Pulmonary artery endothelial cell (primary cell): ENCODE results near the gene PCSK5. TPM values are rescaled to one million over a fixed set of nuclear protein-coding genes. Genes with fewer than 3 reads are reported as not detected.
A peak's percentile ranks its signal among the peaks of the same experiment; 100 is the strongest.
"Not testable (repeated sequence)": the region's sequence is repeated elsewhere in the genome, so short reads cannot be mapped to it uniquely, and the experiment has no call there.

ENCODE experiments used
- DNase-seq: peaks from one replicate; pipeline ENCODE4 v3.0.0-alpha.2; 2011; ENCODE audit warnings: low read depth, low spot score
- total RNA-seq: library from RNA; depleted of rRNA; stranded (reverse); fragments of >200 nt; gene quantifications from 2 replicates; pipeline ENCODE4 v1.2.3, GENCODE V29; 2014

Gene PCSK5
- 8.9 and 11.5 TPM in 2 replicates for total RNA-seq

DNA sequence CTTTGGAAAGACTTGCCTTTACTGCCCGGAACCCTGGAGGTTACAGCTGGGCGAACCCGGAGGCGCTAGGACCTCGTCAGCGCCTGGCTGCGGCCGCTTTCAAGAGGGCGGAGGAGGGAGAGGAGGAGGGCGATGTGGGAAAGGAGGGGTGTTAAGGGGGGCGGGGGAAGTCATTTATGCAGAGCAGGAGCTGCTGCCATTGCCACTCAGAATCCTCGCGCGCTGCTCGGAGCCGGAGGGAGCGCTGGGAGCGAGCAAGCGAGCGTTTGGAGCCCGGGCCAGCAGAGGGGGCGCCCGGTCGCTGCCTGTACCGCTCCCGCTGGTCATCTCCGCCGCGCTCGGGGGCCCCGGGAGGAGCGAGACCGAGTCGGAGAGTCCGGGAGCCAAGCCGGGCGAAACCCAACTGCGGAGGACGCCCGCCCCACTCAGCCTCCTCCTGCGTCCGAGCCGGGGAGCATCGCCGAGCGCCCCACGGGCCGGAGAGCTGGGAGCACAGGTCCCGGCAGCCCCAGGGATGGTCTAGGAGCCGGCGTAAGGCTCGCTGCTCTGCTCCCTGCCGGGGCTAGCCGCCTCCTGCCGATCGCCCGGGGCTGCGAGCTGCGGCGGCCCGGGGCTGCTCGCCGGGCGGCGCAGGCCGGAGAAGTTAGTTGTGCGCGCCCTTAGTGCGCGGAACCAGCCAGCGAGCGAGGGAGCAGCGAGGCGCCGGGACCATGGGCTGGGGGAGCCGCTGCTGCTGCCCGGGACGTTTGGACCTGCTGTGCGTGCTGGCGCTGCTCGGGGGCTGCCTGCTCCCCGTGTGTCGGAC is at the start of gene PCSK5:
PCSK5 (plus strand) TSS at position 202 of the 805 bp plus-strand sequence; CDS start at position 711, 509 bp downstream.
- peak; percentile 85 for DNase-seq

DNA sequence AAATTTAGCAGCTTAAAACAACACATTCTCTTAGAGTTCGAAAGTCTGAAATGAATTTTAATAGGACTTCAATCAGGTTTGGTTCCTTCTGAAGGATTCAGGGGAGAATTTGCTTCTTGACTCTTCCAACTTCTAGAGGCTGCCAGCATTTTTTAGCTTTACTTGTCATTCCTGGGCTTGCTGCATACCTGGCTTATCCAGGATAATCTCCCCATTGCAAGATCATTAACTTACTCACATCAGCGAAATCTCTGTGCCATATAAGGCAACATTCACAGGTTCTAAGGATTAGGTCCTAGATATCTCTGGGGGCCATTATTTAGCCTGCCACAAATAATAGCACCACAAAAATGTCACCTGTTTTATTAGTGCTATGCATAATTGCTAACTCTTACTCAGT is 46.2 kb upstream of the PCSK5 start:
- no peak for DNase-seq

DNA sequence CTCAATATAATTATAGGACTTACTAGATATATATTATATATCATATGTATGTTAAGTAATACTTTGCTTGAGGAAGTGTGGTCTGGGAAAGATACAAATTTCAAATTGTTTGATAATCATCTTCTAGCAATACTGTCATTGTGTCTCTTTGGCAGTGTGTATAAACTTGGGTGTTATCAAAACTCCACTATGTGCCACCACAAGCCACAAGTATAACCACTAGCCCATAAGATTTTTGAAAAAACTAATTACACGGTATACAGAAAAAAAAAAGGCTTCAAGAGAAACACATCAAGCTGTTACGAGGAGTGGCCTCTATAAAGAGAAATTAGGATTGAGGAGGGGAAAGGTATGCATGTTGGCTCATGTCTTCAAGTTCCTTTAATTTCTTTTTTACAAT is 44.7 kb upstream of the PCSK5 start:
- no peak for DNase-seq

DNA sequence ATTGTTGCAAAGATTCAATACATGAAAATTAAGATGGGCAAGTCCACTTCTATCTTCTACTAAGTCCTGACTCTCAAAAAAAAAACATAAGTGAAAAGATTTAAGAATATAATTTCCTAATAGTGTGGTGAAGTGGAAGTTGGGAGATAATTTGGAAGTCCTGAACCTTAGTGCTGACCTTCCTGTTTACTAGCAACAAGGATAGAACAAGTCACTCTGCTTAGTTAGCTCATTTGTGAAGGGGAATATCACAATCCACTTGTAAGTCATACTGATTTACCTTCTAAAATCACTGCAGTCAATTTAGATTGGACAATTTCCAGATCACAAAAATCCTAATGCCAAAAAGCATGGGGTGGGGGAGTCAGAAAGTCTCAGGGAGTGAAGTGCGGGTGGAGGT is 43.4 kb upstream of the PCSK5 start:
- DNase-seq: no peak

DNA sequence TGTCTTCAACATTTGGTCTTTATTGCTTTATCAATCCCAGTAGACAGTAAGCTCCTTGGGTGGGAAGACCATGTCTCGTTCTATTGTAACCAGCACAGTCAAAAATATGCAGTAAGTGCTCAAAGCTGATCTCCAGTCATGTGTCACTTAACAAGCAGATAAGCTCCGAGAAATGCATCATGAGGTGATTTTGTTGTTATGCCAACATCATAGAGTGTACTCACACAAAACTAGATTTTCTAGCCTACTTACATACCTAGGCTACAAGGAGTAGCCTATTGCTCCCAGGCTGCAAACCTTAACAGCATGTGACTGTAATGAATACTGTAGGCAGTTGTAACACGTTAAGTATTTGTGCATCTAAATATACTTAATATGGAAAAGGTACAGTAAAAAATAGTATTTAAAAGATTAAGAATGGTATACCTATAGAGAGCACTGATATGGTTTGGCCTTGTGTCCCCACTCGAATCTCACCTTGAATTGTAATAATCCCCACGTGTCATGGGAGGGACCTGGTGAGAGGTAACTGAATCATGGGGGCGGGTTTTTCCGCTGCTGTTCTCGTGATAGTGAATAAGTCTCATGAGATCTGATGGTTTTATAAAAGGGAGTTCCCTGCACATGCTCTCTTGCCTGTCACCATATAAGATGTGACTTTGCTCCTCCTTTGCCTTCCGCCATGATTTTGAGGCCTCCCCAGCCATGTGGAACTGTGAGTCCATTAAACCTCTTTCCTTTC is 39.8 kb upstream of the PCSK5 start:
- no peak for DNase-seq

DNA sequence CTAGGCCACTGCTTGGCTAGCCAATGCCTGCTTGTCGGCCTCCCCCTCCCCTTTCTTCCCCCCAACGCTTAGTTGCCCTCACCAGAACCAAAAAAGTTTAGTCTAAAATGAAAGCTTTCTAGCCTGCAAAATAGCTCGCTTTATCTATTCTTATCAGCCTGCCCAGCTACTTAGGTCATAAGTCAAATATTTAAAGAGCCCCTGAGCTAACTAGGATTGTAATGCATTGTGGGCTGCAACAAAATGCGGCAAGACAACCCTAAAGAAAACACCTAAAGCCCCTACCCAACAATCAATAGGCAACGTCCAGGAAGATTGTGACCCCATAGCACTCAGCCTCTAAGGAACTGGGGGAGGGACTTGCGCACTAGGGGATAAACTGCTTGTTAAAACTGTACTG is 38.6 kb upstream of the PCSK5 start:
- DNase-seq: no peak

DNA sequence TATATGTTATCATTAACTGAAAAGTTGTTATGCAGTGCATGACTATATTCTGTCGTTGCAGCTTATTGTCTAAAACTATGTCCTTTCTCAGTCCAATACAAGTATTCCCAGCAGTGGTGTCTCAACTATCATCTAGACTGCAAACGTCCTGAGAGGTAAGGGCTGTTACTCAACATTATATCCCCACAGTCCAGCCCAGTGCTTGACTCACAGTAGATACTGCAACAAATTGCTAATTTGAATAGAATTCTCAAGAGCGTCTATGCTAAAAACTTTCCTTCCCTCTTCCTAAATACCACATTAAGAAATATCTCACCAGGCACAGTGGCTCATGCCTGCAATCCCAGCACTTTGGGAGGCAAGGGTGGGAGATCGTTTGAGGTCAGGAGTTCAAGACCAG is 37.7 kb upstream of the PCSK5 start:
- DNase-seq: no peak

DNA sequence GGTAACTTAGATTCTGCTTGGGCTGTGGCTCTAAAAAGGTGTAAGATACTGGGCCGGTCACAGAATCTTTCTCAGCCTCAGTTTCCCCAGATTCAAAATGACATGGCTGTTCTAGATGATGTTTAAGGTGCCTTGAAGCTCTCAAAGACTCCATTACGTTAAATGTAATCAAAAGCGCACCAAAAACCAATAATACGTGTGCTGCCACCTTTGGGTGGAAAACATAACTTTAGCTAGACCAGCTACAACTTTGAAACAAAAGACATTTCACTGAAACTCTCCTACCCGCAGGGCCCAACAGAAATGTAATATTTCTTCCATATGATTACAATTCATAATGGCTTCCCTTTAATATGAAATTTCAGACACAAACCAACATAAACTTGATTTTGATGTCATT is 35.0 kb upstream of the PCSK5 start:
- no peak for DNase-seq

DNA sequence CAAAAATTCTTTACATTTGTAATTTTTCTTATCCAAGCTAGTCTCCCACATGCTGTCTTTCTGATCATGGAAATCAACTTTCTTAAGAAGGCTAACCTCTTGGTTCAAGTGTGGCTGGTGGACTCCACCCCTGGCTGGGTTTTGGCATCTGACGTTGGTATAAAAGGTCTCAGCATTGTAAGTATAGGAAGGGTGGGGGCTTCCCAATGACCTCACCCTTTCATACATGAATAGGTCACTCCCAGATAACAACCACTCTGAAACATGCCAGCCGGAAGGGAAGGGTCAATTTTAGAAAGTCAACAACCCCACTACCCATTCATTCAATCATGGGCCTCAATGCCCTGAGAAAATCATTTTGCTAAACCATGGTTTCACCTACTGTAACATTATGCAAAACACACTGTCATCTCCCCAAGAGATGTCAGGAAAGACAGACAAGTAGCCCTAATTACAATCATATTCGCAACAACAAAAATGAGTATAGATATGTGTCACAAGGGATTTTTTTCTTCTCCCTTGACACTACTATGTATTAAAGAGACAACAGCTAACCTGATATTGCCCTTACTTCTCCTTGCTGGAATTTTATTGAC is 31.9 kb upstream of the PCSK5 start:
- DNase-seq: no peak

DNA sequence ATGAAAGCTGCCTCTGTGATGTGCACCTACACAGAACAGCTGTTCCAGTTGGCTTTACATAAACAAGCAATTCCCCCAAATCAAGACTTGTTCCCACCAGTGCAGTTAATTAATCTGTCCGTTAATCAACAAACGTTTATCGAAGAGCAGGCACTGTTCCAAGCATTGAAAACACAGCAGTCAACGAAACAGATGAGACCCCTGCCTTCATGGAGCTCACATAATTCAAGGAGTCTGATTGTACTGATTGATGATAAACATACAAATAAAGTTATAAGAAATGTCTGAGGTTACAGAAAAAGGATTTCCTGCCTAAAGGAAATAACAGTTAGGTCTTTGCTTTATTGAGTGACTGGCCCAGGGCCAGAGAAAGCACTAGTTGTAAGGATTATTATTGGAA is 26.2 kb upstream of the PCSK5 start:
- no peak for DNase-seq

DNA sequence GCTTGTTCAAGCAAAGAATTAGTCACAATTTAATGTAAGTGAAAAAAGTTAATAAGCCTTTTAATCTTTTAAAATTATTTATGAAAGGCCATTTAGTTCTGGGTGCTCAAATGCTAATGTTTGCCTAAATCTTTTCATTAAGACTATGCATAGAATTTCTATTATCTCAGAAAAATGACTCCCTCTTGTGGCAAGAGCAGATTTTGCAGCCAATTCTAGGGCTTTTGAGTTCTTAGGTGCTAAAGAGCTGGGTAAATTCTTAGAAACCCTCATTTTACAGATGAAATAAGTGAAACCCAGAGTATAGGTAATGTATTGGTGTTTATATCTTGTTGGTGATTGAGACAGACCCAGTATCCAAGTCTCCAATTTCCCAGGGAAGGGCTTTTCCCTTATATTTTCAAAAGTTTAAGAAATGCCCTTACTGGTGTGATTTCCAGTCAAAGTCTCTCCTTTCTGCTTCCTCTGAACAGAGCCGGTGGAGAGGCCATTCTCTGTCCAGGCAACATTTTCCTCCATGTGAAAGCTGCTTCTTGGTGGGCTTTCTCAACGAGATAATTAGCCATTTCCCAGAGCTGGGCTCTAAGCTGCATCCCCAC is 24.1 kb upstream of the PCSK5 start:
- DNase-seq: no peak

DNA sequence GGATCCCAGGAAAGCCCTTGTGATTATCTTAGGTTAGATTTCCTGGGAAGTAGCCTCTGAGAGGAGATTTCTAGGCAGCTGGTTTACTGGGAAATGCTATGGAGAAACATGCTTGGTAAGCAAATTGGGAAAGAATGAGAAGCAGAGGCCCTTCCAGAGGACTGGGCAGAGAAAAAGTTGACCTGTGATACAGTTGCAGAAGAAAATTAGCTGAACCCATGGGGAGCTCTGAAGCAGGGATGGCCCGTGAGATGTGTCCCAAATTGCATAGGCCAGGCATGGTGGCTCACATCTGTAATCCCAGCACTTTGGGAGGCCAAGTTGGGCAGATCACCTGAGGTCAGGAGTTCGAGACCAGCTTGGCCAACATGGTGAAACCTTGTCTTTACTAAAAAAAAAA is 21.9 kb upstream of the PCSK5 start:
- DNase-seq: not testable (repeated sequence)

DNA sequence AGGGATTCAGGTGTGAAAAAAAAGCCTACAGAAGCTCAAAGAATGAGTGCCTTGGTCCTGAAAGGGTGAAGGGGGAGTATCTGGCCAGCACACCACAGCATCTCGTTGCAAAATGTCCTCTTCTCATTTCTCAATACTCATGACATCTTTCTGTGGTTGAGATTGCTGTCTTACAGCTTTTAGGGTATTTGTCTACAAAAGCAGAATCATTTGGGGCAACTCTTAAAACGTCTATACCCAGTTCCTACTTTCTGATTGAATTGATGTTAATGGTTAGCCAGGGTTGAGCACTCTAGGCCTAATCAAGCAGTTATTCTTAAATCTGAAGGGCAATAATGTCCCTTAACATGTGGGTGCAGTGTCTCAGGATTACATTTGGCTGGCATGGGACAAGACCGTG is 21.2 kb upstream of the PCSK5 start:
- no peak for DNase-seq

DNA sequence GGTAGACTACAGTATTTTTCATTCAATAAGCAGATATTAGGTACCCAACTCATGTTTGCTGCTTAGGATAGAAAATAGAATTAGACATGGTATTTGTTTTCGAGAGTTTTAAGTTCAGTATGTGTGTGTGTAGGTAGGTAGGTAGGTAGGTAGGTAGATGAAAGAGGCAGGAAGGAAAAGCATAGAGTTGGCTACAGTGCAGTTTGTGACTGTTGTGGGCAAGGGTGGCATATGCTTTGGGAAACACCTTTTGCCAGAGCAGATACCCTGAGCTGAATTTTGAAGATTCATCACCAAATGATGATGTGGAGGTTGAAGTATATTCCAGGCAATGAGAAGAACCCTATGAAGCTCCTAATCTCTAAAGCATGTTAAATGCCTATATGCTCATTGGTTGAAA is 20.0 kb upstream of the PCSK5 start:
- DNase-seq: no peak

DNA sequence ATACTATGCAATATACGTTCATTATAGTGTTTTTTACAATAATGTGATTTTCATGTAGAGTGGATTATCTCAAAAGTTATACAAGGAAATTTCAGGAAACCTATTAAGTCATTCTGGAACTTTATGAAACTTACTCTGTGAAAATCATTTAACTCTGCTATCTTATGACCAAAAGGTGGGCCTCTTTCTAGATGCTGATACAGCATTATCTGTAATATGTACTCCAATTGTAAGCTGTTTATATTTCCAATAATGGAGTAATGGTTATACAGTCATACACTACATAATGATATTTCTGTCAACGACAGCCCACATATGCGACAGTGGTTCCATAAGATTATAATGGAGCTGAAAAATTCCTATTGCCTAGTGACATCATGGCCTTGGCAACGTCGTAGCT is 18.8 kb upstream of the PCSK5 start:
- DNase-seq: no peak

DNA sequence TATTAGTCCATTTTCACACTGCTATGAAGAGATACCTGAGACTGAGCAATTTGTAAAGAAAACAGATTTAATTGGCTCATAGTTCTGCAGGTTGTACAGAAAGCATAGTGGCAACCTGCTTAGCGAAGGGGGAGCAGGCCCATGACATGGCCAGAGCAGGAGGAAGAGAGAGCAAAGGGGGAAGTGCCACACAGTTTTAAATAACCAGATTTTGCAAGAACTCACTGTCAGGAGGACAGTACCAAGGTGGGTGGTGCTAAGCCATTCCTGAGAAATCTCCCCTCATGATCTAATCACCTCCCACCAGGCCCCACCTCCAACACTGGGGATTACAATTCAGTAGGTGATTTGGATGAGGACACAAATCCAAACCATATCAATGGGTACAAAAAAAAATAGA is 16.8 kb upstream of the PCSK5 start:
- DNase-seq: no peak

DNA sequence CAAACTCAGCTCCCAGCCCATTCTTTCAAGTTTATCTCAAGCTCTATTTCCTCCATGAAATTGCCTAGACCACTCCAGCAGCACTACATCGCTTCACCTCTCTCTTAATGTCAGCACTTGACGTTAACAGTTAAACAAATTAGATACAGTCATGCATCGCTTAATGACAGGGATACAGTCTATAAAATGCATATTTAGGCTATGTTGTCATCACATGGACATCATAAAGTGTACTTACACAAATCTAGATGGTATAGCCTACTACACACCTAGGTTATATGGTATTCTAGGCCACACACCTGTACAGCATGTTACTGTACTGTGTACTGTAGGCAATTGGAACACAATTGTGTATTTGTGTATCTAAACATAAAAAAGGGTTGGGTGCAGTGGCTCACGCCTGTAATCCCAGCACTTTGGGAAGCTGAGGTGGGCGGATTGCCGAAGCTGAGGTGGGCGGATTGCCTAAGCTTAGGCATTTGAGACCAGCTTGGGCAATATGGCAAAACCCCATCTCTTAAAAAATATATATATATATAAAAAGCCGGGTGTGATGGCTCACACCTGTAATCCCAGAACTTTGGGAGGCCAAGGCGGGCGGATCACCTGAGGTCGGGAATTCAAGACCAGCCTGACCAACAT is 13.4 kb upstream of the PCSK5 start:
- DNase-seq: no peak

DNA sequence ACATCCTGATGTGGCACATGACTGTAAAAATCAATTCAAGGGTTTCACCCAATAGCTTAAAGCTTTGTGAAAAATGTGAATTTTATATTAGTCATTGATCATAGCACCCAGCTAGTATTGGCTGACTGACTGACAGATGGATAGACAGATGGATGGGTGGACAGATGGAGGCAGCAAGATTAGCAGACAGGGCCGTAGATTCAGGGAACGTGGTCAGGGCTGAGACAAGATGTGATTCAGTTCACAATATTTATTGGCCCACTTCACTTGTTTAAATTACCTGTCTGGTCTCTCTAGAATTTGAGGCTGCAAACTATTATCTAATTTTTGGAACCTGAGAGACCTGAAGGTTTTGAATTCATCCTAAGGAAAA is 12.0 kb upstream of the PCSK5 start:
- no peak for DNase-seq

DNA sequence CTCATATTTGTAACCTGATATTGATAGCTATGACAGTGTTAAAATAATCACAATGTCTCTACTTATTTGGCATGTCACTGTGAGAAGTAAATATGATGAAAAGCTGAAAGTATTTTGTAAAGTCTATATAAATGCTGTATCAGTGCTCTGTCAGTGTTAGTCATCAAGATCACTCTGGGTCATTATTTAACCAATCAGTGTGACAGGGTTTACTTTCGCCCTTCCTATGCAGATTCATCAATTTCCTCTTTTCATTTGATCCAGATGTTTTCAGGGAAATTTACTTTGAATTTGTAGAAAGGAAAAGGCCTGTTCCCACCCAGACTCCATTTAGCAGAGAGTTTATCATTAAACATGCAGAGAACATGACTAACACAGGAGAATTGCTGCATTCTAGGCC is 9.9 kb upstream of the PCSK5 start:
- no peak for DNase-seq

DNA sequence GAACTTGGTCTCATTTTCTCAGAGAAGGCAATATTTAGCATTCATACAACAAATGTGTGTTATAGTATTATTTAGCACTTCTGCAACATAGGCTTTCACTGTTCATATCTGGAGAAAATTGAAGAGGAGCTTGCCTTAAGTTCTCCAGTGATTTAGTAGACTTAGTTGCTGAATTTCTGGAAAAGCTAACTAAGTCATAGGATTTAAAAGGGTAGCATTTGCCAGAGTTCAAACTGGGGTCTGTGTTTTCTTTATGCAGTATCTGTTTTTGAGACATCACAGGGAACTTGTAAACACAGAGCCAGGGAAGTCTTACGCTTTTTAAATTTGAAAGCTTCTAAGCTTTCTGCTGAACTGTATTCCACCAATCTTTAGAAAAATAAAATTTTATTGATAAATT is 8.7 kb upstream of the PCSK5 start:
- no peak for DNase-seq

DNA sequence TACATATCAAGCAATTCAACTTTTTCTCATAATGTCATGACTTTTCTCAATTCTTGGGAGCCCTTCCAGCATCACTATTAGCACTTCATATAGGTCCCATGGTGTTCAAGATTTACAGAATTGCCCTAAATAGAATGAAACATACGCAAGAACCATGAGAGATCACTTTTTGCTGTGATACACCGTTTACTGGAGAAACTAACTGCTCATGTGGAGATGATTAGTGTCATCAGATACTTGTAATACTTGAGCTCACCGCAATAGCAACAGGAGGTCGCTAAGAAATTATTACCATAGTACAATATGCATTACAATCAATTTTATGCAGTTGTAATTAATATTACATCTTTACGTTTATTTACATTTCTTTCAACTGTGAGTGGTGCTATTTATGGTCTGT is 4.8 kb upstream of the PCSK5 start:
- DNase-seq: no peak

DNA sequence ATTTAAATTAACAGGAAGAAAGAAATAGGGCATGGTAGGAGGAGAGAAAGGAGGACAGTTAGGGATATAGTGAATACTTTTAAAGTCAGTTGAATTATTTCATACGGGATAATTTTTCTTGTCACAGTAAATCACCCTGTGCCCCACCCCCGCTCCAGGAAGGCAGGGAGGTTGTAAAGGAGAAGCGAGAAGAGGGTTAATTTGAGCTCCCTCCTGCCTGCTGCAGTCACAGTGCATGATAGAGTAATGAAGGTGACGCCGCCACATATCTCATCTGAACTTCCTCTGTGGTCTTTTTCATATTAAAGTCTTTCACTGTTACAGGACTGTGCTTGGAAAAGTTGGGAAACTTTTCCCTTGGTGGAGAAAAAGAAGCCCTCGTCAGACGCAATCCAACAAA is 896 bp upstream of the PCSK5 start:
- no peak for DNase-seq
